Activated T-cell treated with anti-CD3 and anti-CD28 coated beads, Interleukin-2, amount 50 U/mL, for 72 hours (primary cell): ENCODE data around the gene INPP4A. TPM values are rescaled to one million over a fixed set of nuclear protein-coding genes. Genes with fewer than 3 reads are reported as not detected.

Source experiments
- ATAC-seq, 2 donors: fragments of 150-1000 bp; cut with Tn5 transposase; replicated peaks in 1 of 2; 2 replicates each; pipeline ENCODE4 v1.10.0; 2021; ENCODE audit warnings: moderate library complexity in 2 of 2, mild to moderate bottlenecking in 1 of 2
- DNase-seq, 2 donors: peaks; one replicate each; pipeline ENCODE4 v3.0.0; 2021 to 2022; ENCODE audit warnings: mixed read lengths in 1 of 2
- H3K27ac Mint-ChIP-seq: one replicate; pipeline ENCODE4 v1.8.0; 2022; ENCODE audit warnings: mild to moderate bottlenecking, moderate library complexity, mixed read lengths
- H3K27me3 Mint-ChIP-seq: one replicate; pipeline ENCODE4 v1.8.0; 2022; ENCODE audit warnings: low read depth, mixed read lengths
- H3K36me3 Mint-ChIP-seq, 2 donors: one replicate each; pipeline ENCODE4 v1.8.0; 2022; ENCODE audit warnings: mixed read lengths in 2 of 2, mild to moderate bottlenecking in 1 of 2; ENCODE audit not compliant: insufficient read depth in 2 of 2
- H3K4me1 Mint-ChIP-seq: one replicate; pipeline ENCODE4 v1.8.0; 2022; ENCODE audit warnings: low read depth, mixed read lengths
- H3K4me3 Mint-ChIP-seq, 2 donors: one replicate each; pipeline ENCODE4 v1.8.0; 2022; ENCODE audit warnings: mild to moderate bottlenecking in 2 of 2, mixed read lengths in 2 of 2, moderate library complexity in 2 of 2
- H3K9me3 Mint-ChIP-seq, 2 donors: one replicate each; pipeline ENCODE4 v1.8.0; 2022; ENCODE audit warnings: mixed read lengths in 2 of 2
- total RNA-seq, 2 donors: library from RNA; stranded (reverse); gene quantifications; one replicate each; pipeline ENCODE4 v1.2.3, GENCODE V29; 2022

The INPP4A gene
- total RNA-seq, 2 donors from 2014 or later, result 51.6 to 55.1 TPM

DNA sequence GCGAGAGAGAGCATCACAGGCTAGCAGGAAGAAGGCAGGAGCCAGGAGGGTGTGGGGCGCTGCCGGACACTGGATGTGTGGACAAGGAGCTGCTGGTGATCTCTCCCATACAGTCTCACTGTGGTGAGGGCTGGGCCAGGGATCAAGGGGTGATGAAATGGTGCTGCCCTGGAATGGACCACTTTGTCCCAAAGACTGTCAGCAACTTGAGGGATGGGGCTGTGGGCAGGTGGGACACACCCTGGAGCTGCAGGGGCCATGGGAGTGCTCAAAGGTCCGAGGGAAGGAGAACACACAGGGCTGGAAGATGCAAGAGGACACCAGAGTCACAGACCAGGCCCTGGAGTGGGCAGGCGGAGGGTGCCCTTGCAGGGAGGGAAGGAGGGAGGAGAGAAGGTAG is 125.7 kb downstream of the INPP4A start:
- peaks cover 3 to 6% of the 10 kb centered on the region in 2 donors for H3K36me3 Mint-ChIP-seq
- H3K9me3 Mint-ChIP-seq, result no peaks in the 10 kb centered on the region
- no peak overlapping the region for H3K4me3 Mint-ChIP-seq
- DNase-seq, result no peak
- peaks cover 3% of the 10 kb centered on the region for H3K4me1 Mint-ChIP-seq
- peak overlapping the region; percentile 58 for H3K27ac Mint-ChIP-seq
- no peaks in the 10 kb centered on the region for H3K27me3 Mint-ChIP-seq
- ATAC-seq, result no peak

DNA sequence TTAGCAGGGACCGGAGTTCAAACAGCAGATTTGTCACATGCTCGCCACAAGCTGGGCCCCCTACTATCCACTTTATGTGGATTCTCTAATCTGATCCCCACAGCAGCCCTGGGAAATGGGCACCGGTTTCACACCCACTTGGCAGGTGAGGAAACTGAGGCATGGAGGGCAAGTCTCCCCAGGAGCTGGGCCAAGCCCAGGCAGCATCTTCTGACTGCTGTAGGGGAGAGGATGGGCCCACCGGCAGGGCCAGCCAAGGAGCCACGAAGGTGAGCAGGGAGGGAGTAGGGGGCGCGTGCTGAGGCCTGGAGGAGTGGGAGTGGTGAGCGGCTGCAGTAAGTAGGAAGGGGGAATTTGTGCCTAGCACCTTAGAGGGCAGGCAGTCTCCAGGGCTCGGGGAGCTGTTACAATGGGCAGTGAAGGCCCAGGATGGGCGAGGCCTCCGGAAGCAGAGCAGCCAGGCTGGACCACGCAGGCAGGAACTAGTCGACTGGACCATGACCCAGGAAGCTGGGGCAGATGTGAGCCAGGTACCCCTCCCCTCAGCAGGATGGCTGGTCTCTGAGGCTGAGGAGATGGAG is 126.6 kb downstream of the INPP4A start:
- no peak for DNase-seq
- no peak overlapping the region for H3K27ac Mint-ChIP-seq
- H3K4me1 Mint-ChIP-seq, result no peaks in the 10 kb centered on the region
- no peaks in the 10 kb centered on the region for H3K27me3 Mint-ChIP-seq
- H3K36me3 Mint-ChIP-seq, result peaks cover 3 to 6% of the 10 kb centered on the region in 2 donors
- H3K9me3 Mint-ChIP-seq, result no peaks in the 10 kb centered on the region
- no peak overlapping the region for H3K4me3 Mint-ChIP-seq
- ATAC-seq, result no peak

DNA sequence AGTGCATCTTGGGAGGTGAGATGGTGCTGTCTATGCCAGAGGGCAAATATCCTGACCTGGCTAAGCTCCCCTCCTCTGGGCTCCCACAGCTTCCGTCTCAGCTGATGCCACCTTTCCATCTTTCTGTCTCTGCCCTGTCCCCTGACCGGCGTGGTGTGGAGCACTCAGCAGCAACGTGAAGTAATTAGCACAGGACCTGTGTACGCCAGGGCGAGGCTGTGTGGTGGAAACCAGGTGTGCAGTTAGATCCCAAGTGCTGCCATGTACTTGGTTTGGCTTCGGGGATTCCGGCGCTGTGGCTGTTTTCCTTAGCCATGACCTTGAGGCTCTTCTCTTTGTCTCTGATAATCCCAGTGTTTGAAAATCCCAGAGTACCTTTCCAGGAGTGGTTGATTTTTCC is 127.1 kb downstream of the INPP4A start:
- no peaks in the 10 kb centered on the region for H3K9me3 Mint-ChIP-seq
- H3K27me3 Mint-ChIP-seq, result no peaks in the 10 kb centered on the region
- H3K36me3 Mint-ChIP-seq, result peaks cover 2 to 6% of the 10 kb centered on the region in 2 donors
- no peaks in the 10 kb centered on the region for H3K4me1 Mint-ChIP-seq
- no peak overlapping the region for H3K27ac Mint-ChIP-seq
- DNase-seq (no peak), ATAC-seq (no peak)
- no peak overlapping the region for H3K4me3 Mint-ChIP-seq

DNA sequence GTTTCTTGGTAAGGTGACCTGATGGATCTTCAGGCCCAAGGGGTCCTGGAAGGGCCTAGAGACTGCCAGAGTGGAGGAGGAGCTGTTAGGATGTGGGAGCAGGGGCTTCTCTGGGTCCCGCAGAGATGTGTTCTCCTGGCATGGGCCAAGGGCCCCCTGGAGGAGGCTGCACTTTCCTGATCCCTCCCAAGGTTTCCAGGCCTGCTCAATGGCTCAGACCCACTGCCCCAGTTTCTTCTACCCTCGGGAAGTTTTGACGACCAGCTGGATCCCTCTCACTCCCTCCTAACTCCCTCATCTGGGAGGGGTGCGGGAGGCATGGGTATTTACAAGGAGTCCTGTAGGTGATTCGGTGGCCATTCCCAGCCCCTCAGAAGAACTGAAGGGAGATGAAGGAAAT is 127.6 kb downstream of the INPP4A start:
- no peaks in the 10 kb centered on the region for H3K9me3 Mint-ChIP-seq
- no peaks in the 10 kb centered on the region for H3K27me3 Mint-ChIP-seq
- H3K36me3 Mint-ChIP-seq, result peaks cover 2 to 6% of the 10 kb centered on the region in 2 donors
- H3K4me1 Mint-ChIP-seq, result no peaks in the 10 kb centered on the region
- no peak for ATAC-seq
- no peak for DNase-seq
- no peak overlapping the region for H3K27ac Mint-ChIP-seq
- H3K4me3 Mint-ChIP-seq, result no peak overlapping the region

DNA sequence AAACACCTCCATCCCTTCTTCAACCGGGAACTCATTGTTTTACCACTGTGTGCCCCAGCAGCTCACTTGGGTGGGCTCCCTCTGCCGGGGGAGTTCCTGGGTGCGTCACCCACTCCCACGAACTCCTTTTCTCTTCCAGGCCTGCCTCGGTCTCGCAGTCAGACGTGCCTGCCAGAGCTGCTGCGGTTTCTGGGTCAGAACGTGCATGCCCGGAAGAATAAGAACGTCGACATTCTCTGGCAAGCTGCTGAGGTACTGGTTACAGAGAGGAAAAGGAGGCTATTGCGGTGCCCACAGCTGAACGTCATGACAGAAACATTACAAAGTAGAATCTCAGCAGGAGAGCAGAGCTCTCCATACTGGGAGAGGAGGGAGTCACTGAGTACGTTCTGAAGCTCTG is 128.0 kb downstream of the INPP4A start:
- DNase-seq (no peak), ATAC-seq (no peak)
- Mint-ChIP-seq H3K9me3 (no peaks in the 10 kb centered on the region), H3K36me3 (peaks cover 2 to 6% of the 10 kb centered on the region in 2 donors), H3K4me3 (no peak overlapping the region), H3K4me1 (no peaks in the 10 kb centered on the region), H3K27me3 (no peaks in the 10 kb centered on the region), H3K27ac (no peak overlapping the region)

DNA sequence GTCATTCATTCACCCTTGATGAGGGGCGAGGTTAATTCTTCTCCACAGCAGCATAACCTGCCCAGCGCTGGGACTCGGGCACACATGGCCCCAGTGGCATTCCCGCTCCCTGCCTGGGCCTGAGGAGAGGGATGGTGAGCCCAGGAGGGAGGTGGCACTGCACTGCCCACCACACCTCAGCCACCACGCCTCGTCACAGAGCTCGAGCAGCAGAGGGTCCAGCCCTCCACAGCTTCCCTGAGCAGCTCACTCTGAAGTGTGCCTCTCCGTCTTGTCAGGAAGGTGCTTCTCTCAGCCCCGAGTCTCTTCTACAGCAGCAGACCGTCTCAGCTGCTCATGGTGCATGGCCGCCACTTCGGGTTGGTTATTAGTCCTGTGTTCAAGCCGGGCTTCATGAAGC is 128.8 kb downstream of the INPP4A start:
- Mint-ChIP-seq H3K4me3 (no peak overlapping the region), H3K27ac (peak overlapping the region; percentile 13), H3K27me3 (no peaks in the 10 kb centered on the region), H3K9me3 (no peaks in the 10 kb centered on the region), H3K4me1 (no peaks in the 10 kb centered on the region), H3K36me3 (peaks cover 2 to 3% of the 10 kb centered on the region in 2 donors)
- DNase-seq (no peak), ATAC-seq (no peak)

DNA sequence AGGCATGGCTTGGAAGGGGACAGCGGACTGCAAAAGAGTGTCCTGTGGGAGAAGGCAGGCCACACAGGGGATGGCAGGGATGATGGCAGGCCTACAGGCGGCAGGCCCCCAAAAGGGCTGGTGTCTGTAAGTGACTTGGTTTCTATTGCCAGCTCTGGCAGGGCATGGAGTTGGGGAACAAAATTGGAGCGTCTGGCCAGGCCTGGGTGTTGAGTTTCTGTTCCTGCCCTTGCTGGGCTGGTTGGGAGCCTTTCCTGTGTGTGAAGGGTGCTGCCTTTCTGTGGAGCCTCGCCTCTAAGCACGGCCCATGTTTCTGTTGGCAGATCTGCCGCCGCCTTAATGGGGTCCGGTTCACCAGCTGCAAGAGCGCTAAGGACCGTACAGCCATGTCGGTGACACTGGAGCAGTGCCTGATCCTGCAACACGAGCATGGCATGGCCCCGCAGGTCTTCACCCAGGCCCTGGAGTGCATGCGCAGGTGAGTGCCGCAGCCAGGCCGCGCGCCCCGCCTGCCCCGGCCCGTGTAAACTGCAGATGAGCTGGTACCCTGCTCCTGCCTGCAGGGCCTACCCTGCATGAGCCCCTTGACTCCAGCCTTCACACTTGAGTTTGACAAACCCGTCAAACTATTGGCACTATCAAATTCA is 132.1 kb downstream of the INPP4A start:
- Mint-ChIP-seq H3K27ac (no peak overlapping the region), H3K4me3 (no peak overlapping the region), H3K27me3 (no peaks in the 10 kb centered on the region), H3K4me1 (no peaks in the 10 kb centered on the region), H3K36me3 (no peaks in the 10 kb centered on the region), H3K9me3 (no peaks in the 10 kb centered on the region)
- DNase-seq (no peak), ATAC-seq (peak in 1 of 2 donors; percentile 9)

DNA sequence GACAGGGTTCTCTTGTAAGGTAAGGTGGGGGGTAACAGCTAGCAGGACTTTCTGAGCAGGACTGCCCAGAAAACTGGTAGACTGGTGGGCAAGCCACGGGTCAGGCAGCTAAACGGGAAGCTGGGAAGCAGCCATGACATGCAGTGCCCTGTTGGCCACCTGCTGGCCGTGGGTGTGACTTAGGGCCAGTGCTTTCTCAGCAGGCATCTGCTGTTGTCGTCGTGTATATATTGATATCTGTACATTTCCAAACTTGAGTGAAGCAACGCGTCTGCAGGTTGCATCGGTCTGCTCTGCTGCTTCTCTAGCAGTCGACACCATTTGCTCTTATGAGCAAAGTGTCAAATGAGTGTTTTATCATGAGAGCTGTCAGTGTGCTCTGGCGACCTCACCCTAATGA is 132.7 kb downstream of the INPP4A start:
- Mint-ChIP-seq H3K36me3 (peaks cover 0 to 1% of the 10 kb centered on the region in 2 donors), H3K9me3 (no peaks in the 10 kb centered on the region), H3K4me1 (no peaks in the 10 kb centered on the region), H3K27ac (no peak overlapping the region), H3K27me3 (no peaks in the 10 kb centered on the region), H3K4me3 (no peak overlapping the region)
- ATAC-seq (no peak), DNase-seq (no peak)

DNA sequence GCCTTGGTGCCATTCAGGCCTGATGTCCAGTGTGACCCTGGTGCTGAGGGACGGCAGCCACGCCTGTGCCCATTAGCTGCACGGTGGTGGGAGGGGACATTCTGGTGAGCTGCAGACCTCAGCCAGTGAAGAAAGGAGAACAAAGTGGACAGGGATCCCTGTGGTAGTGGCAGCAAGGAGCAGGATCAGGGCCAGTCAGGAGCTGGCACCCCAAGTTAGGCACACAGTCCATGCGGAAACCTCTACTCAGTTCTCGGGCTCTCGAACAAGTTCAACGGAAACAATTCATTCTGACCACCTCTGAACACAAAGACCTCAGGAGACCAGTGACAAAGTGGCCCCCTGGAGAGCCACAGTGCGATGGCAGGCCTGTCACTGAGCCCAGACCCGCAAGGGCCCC is 133.6 kb downstream of the INPP4A start:
- DNase-seq (no peak), ATAC-seq (no peak)
- Mint-ChIP-seq H3K36me3 (peaks cover 0 to 5% of the 10 kb centered on the region in 2 donors), H3K4me3 (no peak overlapping the region), H3K27me3 (no peaks in the 10 kb centered on the region), H3K27ac (no peak overlapping the region), H3K9me3 (no peaks in the 10 kb centered on the region), H3K4me1 (no peaks in the 10 kb centered on the region)

DNA sequence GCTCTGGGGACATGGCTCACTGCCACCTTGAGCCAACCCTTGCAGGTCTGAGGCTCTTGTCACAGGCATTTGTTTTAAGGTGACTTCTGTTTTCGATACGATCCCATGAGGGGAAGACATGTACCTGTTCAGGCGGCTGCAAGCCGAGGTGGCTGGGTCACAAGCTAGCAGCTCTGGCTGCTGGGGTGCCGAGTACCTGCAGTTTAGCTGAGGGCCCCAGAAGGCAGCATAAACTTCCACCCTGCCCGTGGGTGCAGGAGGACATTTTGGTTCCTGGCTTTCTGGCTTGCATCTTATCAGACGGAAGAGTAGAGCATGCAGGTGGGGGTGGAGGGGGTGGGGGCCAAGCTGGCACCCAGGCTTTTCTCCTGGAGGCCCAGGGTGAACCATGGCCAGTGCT is 135.3 kb downstream of the INPP4A start:
- ATAC-seq, result no peak
- no peak overlapping the region for H3K4me3 Mint-ChIP-seq
- H3K27ac Mint-ChIP-seq, result no peak overlapping the region
- no peaks in the 10 kb centered on the region for H3K27me3 Mint-ChIP-seq
- DNase-seq, result no peak
- peaks cover 0 to 5% of the 10 kb centered on the region in 2 donors for H3K36me3 Mint-ChIP-seq
- no peaks in the 10 kb centered on the region for H3K4me1 Mint-ChIP-seq
- H3K9me3 Mint-ChIP-seq, result no peaks in the 10 kb centered on the region

DNA sequence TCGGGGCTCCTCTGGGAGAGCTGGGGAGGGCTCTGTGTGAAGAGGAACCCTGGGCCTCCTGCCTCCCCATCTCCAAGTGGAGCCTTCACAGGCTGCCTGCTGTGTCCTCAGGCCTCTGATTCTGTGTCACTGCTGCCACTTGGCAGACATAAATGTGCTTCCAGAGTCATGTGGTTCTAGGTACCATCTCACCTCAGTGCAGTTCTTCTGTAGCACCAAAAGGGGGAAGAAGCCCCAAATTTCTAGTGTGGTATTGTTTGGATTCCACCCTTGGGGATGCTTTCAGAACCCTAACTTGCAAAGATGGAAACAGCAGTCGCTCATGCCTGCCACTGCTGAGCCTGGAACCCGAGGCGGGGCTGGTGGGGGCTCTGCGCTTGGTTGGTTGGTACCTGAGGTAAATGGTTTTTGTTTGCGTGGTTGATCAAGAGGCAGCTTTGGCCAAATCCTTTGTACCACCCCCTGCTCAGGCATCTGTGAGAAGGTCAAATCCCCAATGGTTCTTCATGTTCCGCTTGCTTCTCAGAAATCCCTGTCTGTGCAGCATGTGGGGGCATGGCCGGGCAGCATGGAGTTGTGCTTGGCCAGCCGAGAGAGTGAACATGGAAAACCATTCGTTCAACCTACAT is 136.1 kb downstream of the INPP4A start:
- Mint-ChIP-seq H3K9me3 (no peaks in the 10 kb centered on the region), H3K27me3 (no peaks in the 10 kb centered on the region), H3K36me3 (peaks cover 0 to 5% of the 10 kb centered on the region in 2 donors), H3K4me3 (no peak overlapping the region), H3K4me1 (no peaks in the 10 kb centered on the region), H3K27ac (no peak overlapping the region)
- ATAC-seq, result no peak
- DNase-seq, result no peak

DNA sequence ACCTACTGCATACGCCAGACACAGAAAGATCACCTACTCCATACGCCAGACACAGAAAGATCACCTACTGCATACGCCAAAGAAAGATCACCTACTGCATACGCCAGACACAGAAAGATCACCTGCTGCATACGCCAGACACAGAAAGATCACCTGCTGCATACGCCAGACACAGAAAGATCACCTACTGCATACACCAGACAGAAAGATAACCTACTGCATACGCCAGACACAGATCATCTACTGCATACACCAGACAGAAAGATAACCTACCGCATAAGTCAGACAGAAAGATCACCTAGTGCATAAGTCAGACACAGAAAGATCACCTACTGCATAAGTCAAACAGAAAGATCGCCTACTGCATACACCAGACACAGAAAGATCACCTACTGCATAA is 137.9 kb downstream of the INPP4A start:
- H3K4me1 Mint-ChIP-seq, result no peaks in the 10 kb centered on the region
- peaks cover 0 to 9% of the 10 kb centered on the region in 2 donors for H3K36me3 Mint-ChIP-seq
- H3K4me3 Mint-ChIP-seq, result no peak overlapping the region
- no peaks in the 10 kb centered on the region for H3K9me3 Mint-ChIP-seq
- ATAC-seq (no peak), DNase-seq (no peak)
- no peak overlapping the region for H3K27ac Mint-ChIP-seq
- no peaks in the 10 kb centered on the region for H3K27me3 Mint-ChIP-seq

DNA sequence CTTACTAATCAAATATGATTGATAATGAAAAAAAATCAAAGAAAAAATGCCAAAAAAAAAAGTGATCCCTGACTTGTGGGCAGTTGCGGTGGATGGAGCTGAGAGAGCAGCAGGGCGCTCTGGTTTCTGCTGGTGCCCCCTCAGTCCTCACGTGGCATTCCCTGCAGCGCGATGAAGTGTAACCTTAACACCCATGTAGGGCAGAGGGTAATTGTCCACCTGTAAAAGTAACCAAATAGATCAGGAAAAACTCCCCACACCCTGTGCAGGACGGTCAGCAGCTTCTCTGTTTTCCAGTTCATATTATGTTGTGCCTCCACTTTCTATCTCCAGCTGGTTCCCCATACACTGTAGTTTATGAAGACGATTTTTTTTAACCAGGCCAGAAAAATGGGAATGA is 138.6 kb downstream of the INPP4A start:
- H3K9me3 Mint-ChIP-seq, result no peaks in the 10 kb centered on the region
- no peak overlapping the region for H3K27ac Mint-ChIP-seq
- H3K36me3 Mint-ChIP-seq, result peaks cover 0 to 9% of the 10 kb centered on the region in 2 donors

More for the DNA sequence above, 138.6 kb downstream of the INPP4A start:
- no peaks in the 10 kb centered on the region for H3K4me1 Mint-ChIP-seq
- no peak overlapping the region for H3K4me3 Mint-ChIP-seq
- ATAC-seq, result no peak
- H3K27me3 Mint-ChIP-seq, result no peaks in the 10 kb centered on the region
- no peak for DNase-seq
